Muscle layer of duodenum (tissue), 2 donors: Measurements from ENCODE around the gene CEP192.
"Not testable (repeated sequence)": the region's sequence is repeated elsewhere in the genome, so short reads cannot be mapped to it uniquely, and the experiment has no call there.

Source experiments
- H3K27ac ChIP-seq: one replicate; pipeline ENCODE4 v1.7.0; 2013; ENCODE audit warnings: mild to moderate bottlenecking, low read length
- H3K27me3 ChIP-seq: one replicate; pipeline ENCODE4 v1.7.0; 2013; ENCODE audit warnings: low read depth, mild to moderate bottlenecking, control low read depth, low read length
- H3K36me3 ChIP-seq, 2 donors: one replicate each; pipeline ENCODE4 v1.7.0; 2013; ENCODE audit warnings: low read length in 2 of 2, control low read depth in 1 of 2, mild to moderate bottlenecking in 1 of 2; ENCODE audit not compliant: insufficient read depth in 2 of 2, control insufficient read depth in 1 of 2
- H3K4me1 ChIP-seq, 2 donors: one replicate each; pipeline ENCODE4 v1.7.0; 2013; ENCODE audit warnings: low read length in 2 of 2, mild to moderate bottlenecking in 2 of 2, control low read depth in 1 of 2, moderate library complexity in 1 of 2; ENCODE audit not compliant: insufficient read depth in 2 of 2, control insufficient read depth in 1 of 2
- H3K4me3 ChIP-seq, 2 donors: one replicate each; pipeline ENCODE4 v1.7.0; 2013; ENCODE audit warnings: low read length in 2 of 2, low read depth in 1 of 2, mild to moderate bottlenecking in 1 of 2
- H3K9me3 ChIP-seq, 2 donors: one replicate each; pipeline ENCODE4 v1.7.0; 2013; ENCODE audit warnings: low read length in 2 of 2, control low read depth in 1 of 2, mild to moderate bottlenecking in 1 of 2; ENCODE audit not compliant: control insufficient read depth in 1 of 2
- donor health status: healthy.

Gene CEP192

DNA sequence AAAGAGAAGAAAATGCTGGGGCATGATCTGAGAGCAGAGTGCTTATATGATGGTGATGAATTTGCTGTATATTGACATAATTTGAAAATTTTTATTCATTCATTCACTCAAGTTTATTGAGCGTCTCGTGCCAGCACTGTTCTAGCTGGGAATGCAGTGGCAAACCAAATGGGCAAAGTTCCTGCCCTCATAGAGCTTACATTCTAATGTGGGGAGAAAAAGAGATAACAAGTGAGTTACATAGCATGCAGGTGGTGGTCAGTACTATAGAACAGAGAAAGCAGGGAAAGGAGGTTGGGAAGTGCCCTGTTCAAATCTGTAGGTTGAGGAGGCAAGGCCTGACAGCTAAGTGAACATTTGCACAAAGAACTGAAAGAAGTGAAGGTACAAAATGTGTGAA is 4.3 kb downstream of the CEP192 start:
- H3K27me3 ChIP-seq: no peaks in the 10 kb centered on the region
- H3K36me3 ChIP-seq: peaks cover 3 to 9% of the 10 kb centered on the region in 2 donors
- H3K4me1 ChIP-seq: peaks cover 2 to 16% of the 10 kb centered on the region in 2 donors
- no peaks in the 10 kb centered on the region for H3K9me3 ChIP-seq
- H3K4me3 ChIP-seq: no peak overlapping the region
- no peak overlapping the region for H3K27ac ChIP-seq

DNA sequence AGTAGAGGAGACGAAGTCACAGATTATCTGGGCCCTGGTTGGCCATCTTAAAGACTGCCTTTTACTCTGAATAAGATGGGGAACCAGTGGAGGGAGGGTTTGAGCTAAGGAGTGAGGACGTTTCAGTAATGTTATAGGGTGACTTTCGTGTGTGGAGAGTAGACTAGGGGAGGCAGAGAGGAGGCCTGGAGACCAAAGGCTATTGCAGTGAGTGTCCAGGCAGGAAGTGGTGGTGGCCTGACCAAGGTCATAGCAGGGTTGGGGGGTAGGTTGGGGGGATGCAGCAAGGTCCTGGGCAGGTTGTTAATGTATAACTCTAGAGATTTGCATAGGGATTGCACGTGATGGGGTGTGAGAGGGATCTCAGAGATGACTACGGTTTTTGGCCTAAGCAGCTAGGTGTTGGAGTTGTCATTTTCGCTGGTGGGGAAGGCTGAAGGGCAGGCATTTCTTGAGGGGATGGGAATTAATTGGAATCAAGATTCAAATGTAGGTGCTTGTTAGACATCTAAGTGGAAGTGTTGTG is 4.9 kb downstream of the CEP192 start:
- H3K27me3 ChIP-seq: no peaks in the 10 kb centered on the region
- no peak overlapping the region for H3K4me3 ChIP-seq
- H3K4me1 ChIP-seq: peaks cover 0 to 16% of the 10 kb centered on the region in 2 donors
- no peak overlapping the region for H3K27ac ChIP-seq
- peaks cover 3 to 6% of the 10 kb centered on the region in 2 donors for H3K36me3 ChIP-seq
- H3K9me3 ChIP-seq: no peaks in the 10 kb centered on the region

DNA sequence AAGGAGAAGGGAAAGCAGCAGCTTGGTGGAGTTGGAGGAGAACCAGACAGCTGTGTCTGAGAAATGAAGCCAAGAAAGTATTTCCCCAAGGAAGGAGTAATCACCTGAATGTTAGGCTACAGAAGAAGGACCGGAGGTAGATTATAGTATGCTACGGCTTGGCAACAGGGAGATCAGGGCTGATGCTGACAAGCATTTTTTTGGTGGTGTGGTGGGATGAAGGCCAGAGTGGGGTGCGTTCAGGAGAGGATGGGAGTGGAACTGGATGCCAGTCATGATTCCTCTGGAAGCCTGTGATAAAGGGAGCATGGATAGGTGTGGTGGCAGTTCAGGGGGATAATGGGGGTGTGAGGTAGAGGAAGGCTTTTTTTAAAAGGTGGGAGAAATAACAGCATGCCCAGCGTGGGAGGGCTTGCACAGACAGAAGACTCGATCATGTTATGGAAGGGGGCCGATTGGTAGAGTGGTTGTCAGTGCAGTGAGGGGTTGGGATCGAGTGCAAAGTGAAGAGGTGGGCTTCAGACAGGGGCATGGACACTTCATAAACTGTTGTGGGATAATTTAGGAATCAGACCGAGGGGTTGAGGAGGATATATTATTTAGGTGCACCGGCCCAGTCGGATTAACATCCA is 5.6 kb downstream of the CEP192 start:
- peaks cover 0 to 16% of the 10 kb centered on the region in 2 donors for H3K4me1 ChIP-seq

DNA sequence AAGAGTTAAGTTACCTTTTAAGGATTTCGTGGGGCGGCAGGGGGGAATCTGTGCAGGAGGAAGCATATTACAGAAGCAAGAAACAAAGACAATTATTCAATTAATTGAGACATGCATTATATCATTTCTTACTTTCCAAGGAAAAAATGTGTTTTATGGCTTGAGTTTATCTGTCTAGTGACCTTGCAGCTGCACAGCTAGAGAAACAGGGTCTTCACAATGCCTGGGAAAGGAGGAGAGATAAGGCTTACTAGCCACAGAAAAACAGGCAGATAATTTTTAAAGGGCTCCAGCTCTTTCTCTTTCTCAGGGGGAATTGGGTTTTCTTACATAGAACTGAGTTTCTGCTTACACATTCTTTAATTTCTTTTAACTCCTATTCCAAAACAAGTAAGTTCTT is 6.2 kb downstream of the CEP192 start:
- peaks cover 0 to 10% of the 10 kb centered on the region in 2 donors for H3K4me1 ChIP-seq
- H3K4me3 ChIP-seq, H3K27ac ChIP-seq, H3K27me3 ChIP-seq, H3K9me3 ChIP-seq, H3K36me3 ChIP-seq: not testable (repeated sequence)

More for the DNA sequence above, 5.6 kb downstream of the CEP192 start:
- H3K27ac ChIP-seq: no peak overlapping the region
- H3K4me3 ChIP-seq: no peak overlapping the region
- H3K36me3 ChIP-seq: peaks cover under 1 to 3% of the 10 kb centered on the region in 2 donors
- H3K27me3 ChIP-seq: no peaks in the 10 kb centered on the region
- H3K9me3 ChIP-seq: no peaks in the 10 kb centered on the region

DNA sequence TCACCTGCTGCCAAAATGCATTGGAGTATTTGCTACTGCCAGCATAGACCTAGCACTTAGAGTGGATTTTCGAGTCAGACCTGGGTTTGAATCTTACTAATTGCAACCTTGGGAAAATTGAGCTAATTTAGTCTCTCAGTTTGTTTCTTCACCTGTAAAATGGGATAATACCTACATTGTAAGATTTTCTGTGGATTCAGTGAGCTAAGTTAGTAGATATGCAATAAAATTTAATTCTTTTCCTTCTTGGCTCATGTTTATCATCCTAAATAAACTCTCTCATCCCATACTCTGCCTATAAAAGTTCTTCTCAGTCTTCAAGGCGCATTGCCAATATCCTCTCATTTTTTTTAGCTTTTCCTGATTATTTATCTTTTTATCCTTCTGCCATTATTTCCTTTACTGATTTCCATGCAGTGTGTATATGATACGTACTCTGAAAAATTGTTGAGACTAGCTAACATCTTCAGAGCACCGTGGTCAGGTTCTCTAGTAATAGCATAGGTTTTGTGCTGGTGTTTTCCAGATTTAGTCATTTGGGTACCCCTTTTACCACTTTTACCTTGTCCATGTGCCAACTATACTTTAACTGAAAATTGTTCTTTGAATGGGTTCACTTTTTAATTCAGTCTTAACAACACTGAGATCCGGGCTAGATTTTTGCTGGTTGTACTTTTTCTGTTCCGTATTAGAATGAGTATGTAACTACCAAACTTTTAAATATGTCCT is 7.3 kb downstream of the CEP192 start:
- Histone ChIP-seq H3K27me3 (no peaks in the 10 kb centered on the region), H3K4me1 (no peaks in the 10 kb centered on the region), H3K9me3 (no peaks in the 10 kb centered on the region), H3K4me3 (no peak overlapping the region), H3K36me3 (peaks cover 0 to 3% of the 10 kb centered on the region in 2 donors), H3K27ac (no peak overlapping the region)

DNA sequence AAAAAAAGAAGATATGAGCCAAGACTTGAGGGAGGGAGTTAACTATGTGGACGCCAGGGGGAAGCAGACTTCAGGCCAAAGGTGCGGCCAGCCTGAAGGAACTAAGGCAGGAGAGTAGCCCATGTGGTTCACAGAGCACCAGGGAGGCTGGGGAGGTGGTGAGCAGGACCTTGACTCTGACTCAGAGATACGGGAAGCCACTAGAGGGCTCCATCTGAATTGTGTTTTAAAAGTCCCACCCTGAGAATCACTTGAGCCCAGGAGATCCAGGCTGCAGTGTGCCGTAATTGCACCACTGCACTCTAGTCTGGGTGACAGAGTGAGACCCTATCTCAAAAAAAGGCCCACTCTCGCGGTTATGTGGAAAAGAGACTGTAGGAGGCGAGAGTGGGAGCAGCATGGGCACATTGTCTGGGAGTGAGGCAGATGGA is 12.3 kb downstream of the CEP192 start:
- no peaks in the 10 kb centered on the region for H3K9me3 ChIP-seq
- H3K27me3 ChIP-seq: no peaks in the 10 kb centered on the region
- no peak overlapping the region for H3K27ac ChIP-seq
- no peaks in the 10 kb centered on the region for H3K4me1 ChIP-seq
- no peak overlapping the region for H3K4me3 ChIP-seq
- peaks cover 3% of the 10 kb centered on the region in 2 donors for H3K36me3 ChIP-seq

DNA sequence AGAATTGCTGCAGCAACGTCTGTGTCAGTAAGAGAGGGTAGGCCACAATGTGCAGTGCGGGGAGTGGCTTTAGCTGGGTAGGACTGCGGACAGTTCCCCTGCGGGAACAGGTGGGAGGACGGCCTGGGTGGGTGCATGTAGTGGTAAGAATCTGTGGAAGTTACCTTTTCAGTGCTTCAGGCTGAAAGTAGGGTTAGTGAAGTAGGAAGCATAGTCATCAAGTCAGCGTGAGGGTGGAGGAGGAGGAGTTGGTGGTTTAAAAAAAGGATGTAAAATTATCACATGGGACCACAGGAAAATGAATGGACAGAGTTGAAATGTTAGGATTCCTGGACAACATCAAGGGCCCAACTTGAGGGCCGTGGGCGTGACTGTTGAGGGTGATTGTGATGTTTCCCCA is 13.2 kb downstream of the CEP192 start:
- no peak overlapping the region for H3K27ac ChIP-seq
- no peaks in the 10 kb centered on the region for H3K27me3 ChIP-seq
- peaks cover 3 to 10% of the 10 kb centered on the region in 2 donors for H3K36me3 ChIP-seq
- H3K4me3 ChIP-seq: no peak overlapping the region
- no peaks in the 10 kb centered on the region for H3K9me3 ChIP-seq
- no peaks in the 10 kb centered on the region for H3K4me1 ChIP-seq

DNA sequence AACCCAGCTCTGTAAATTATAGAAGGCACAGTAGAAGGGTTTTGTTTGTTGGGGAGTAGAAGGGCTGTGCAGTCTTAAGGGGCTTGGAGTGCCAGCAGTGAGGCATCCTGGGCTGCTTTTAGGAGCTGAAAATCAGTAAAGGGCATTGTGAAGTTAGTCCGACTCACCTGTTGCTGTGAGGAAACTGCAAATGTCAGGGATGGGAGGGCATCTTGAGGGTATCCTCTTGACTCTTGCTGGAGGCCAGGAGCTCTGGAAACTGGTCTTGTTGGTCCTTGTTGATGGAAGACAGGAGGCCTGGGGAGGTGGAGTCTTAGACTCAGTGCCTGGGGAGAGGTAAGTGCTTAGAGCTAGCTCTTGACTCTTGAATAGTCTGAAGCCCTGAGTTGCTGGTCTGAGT is 14.1 kb downstream of the CEP192 start:
- Histone ChIP-seq H3K4me3 (no peak overlapping the region), H3K36me3 (peaks cover under 1 to 10% of the 10 kb centered on the region in 2 donors), H3K4me1 (no peaks in the 10 kb centered on the region), H3K27me3 (no peaks in the 10 kb centered on the region), H3K9me3 (no peaks in the 10 kb centered on the region), H3K27ac (no peak overlapping the region)

DNA sequence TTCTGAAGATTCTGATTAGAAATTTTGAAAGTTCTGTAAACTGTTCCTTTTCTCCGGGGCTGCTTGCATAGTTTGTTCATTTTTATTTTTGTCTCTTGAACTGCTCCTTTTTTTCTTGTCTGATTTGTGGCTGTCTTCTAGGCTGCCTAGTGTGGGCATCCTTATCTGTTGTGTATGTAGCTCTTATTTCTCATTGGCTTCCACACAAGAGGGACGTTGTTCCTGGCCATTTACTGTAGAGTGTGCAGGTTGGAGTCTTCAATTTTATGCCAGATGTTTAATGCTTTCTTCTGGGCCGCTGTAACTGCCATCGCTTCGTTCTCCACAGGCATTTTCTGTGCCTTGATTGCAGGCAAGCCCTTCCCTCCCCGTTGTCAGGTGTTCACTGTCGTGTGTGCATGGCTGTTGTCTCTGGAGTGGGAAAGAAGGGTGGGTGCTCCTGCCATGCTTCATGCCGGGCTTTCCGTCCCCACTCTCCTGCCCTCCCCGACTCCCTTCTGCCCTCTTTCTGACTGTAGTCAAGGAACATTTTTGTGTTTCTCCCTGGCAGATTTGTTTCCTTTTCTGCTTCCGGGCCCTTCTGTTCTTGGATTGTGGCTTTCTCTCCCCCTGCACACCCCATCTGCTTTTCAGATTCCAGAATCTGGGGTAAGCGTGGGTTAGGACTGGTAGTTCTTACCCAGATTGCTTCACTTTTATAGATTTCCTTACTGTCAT is 15.5 kb downstream of the CEP192 start:
- no peaks in the 10 kb centered on the region for H3K27me3 ChIP-seq
- no peak overlapping the region for H3K27ac ChIP-seq
- H3K9me3 ChIP-seq: no peaks in the 10 kb centered on the region
- H3K36me3 ChIP-seq: peaks cover 0 to 15% of the 10 kb centered on the region in 2 donors
- H3K4me1 ChIP-seq: no peaks in the 10 kb centered on the region
- no peak overlapping the region for H3K4me3 ChIP-seq

DNA sequence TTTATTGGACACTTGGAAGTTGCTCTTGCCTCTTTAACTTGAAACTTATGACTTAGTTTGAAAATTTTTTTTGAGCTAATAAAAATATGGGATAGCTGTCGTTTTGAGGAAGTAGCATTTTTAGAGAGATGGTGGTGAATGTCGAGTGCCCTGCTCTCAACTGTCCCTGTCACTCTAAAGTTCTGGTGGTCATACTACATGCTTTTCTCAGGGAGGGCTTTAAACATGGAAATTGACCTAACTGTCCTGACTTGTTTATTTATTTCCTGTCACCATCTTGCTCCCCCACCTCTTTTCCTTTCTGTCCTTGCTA is 16.0 kb downstream of the CEP192 start:
- no peak overlapping the region for H3K4me3 ChIP-seq
- H3K27me3 ChIP-seq: no peaks in the 10 kb centered on the region
- no peak overlapping the region for H3K27ac ChIP-seq
- no peaks in the 10 kb centered on the region for H3K9me3 ChIP-seq
- H3K36me3 ChIP-seq: peaks cover 2 to 18% of the 10 kb centered on the region in 2 donors
- H3K4me1 ChIP-seq: no peaks in the 10 kb centered on the region

DNA sequence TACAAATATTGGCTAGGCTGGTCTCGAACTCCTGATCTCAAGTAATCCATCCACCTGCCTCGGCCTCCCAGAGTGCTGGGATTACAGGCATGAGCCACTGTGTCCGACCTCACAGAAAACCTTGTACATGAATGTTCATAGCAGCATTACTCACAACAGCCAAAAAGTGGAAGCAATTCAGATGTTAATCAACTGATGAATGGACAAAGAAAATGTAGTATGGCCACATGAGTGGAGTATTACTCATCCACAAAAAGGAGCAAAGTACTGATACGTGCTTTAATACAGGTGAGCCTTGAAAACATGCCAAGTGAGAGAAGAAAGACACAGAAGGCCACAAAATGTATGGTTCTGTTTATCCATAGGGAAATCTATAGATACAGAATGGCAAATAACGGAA is 20.6 kb downstream of the CEP192 start:
- Histone ChIP-seq H3K4me1 (no peaks in the 10 kb centered on the region), H3K27me3 (no peaks in the 10 kb centered on the region), H3K27ac (no peak overlapping the region), H3K9me3 (no peaks in the 10 kb centered on the region), H3K4me3 (no peak overlapping the region), H3K36me3 (peaks cover 32 to 42% of the 10 kb centered on the region in 2 donors)
